Left cardiac atrium (tissue), 4 donors: ENCODE results near the gene ADRB2. TPM values are rescaled to one million over a fixed set of nuclear protein-coding genes. Genes with fewer than 3 reads are reported as not detected.

Experiments
- ATAC-seq, 2 donors: fragments of 200-7000 bp; cut with Tn5 transposase; one replicate each; pipeline ENCODE4 v1.9.1; 2020; ENCODE audit warnings: mild to moderate bottlenecking in 2 of 2, moderate library complexity in 2 of 2
- DNase-seq: peaks from one replicate; pipeline ENCODE4 v3.0.0-alpha.2; 2020
- intact Hi-C, 2 donors: fragments of 100-400 bp; cut with DNase I; formaldehyde crosslinking; loops; one replicate each; pipeline versions ENCODE4 v1.14.1 to v1.15.1; 2022 to 2023
- total RNA-seq, 2 donors: library from RNA; stranded (reverse); fragmentation: NEBNext Ultra II Directional; extraction: Animal tissue kit (Norgen Biotek cat#: 25700); gene quantifications; one replicate each; pipeline ENCODE4 v1.2.1, GENCODE V29; 2021
- donor health status: DM: no; HTN: yes; CAD: no.
- donor health status: DM: no; HTN: yes; CAD: no; lungs with severe emphysema.
- donor health status: DM: yes; HTN: yes; CAD: no.
- donor health status: Dilated cardiomyopathy.

The ADRB2 gene
- total RNA-seq, 2 donors from 2014 or later, result 3.3 to 5.8 TPM

GRCh38 chr5:148843510-148844318 is 17.3 kb downstream of the ADRB2 start:
- ATAC-seq, result peak; percentile 31 to 50
- intact Hi-C loops, result no loop called here

GRCh38 chr5:148844433-148845280 is 18.2 kb downstream of the ADRB2 start:
- ATAC-seq (no peak), DNase-seq (no peak)
- intact Hi-C loops, result no loop called here

More at GRCh38 chr5:148843510-148844318, 17.3 kb downstream of the ADRB2 start:
- DNase-seq, result no peak

- ATAC-seq (no peak), DNase-seq (no peak)
- intact Hi-C loops, result no loop called here
These were observed 20.5 kb downstream of the ADRB2 start for GRCh38 chr5:148846930-148847329.

GRCh38 chr5:148847456-148847855 is 21.0 kb downstream of the ADRB2 start:
- intact Hi-C loops, result no loop called here
- DNase-seq (no peak), ATAC-seq (no peak)

- ATAC-seq (peak; percentile 68), DNase-seq (no peak)
- intact Hi-C loops, result no loop called here
These were observed 22.1 kb downstream of the ADRB2 start for GRCh38 chr5:148848393-148849031.

DNA sequence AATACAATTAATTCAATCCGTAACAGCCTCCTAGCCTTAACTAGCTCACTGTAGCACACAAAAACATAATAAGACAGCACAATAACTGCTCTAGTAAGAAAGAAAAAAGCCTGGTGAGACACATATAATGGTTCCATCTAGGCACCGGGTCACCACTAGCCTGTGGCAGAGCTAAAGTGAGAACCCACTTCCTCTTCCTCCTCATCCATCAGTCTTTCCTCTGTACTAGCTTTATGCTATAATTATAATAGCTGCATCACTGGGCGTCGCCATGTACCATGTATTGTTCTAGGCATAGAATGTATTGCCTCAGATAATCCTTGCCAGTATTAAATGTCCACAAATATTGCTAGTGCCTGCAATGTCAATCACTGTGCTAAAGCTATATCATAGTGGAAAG is 23.1 kb downstream of the ADRB2 start:
- ATAC-seq, result peak; percentile 69 to 77
- intact Hi-C loops, result no loop called here

GRCh38 chr5:148850836-148851235 is 24.4 kb downstream of the ADRB2 start:
- intact Hi-C loops, result no loop called here
- no peak for DNase-seq
- ATAC-seq, result no peak

More for the DNA sequence above, 23.1 kb downstream of the ADRB2 start:
- no peak for DNase-seq

DNA sequence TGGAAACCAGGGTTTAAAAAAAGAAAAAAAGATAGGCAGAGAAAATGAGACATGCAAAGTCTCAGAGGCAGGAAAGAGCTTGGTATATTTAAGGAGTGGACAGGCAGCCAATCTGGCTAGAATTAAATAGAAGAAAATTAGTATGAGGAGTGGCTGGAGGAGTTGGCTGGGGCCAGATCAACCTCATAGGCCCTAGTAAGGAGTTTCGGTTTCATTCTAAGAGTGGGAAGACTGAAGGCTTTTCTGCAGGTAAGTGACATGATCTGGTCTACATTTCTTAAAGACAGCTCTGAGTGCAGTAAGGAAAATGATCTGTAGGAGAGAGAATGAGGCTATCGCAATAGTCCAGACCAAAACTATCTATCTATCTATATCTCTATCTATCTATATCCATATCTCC is 27.5 kb downstream of the ADRB2 start:
- DNase-seq, result no peak
- intact Hi-C loops, result no loop called here
- no peak for ATAC-seq

DNA sequence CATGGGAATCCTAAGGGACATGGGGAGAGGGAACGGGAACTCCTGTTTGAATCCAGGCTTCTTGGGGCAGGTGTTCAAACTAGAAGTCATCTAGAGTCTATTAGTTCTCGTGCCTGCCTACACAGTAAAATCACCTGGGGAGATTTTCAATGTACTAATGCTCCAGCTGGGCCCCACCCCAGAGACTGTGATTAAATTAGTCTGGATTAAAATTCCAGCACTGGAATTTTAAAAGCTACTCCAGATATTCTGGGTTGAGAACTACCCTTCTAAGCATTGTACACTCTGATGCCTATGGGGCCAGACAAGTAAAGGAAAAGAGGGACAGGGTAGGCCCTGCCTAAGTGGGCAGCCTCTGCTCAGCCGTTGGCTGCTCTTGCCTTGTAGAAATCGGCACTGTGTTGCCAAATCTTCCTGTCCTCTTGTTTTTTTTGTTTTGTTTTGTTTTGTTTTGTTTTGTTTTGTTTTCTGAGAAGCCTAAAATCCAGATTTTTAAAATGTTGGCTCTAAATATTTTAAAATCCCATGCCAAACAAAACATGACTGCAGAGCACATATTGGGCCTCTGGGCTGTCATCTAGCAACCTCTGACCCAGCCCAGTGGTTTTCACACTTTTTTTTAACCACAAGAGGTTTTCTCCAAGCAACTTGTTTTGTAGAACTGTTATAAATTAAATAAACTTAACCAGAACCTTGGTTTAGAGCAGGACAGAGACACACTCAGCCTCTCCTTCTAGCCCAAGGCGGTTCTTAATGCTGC is 29.0 kb downstream of the ADRB2 start:
- DNase-seq, result no peak
- intact Hi-C loops, result no loop called here
- peak; percentile 19 to 58 for ATAC-seq

GRCh38 chr5:148856009-148856367 is 29.6 kb downstream of the ADRB2 start:
- intact Hi-C loops, result no loop called here
- no peak for ATAC-seq
- no peak for DNase-seq

- peak in 1 of 2 donors; percentile 38 for ATAC-seq
- intact Hi-C loops, result no loop called here
These were observed 30.0 kb downstream of the ADRB2 start for GRCh38 chr5:148856424-148856823.

DNA sequence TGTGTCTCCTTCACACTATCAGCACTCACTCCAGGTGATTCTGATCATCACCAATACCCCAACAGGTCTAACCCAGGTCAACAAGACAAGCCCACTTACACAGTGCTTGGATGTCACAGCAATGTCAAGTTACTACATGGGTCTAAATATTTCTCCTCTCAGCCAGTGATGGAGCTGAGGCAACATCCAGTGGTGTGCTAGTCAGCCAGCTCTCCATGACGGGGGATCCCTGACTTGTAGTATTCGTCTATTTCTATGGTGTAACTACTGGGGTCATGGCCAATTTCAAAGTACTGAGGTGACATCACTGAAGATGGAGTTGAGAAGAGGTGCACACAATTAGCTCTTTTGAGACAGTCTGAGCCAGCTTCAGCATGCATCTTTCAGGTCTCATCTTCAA is 31.1 kb downstream of the ADRB2 start:
- intact Hi-C loops, result no loop called here
- DNase-seq (no peak), ATAC-seq (no peak)

More at GRCh38 chr5:148856424-148856823, 30.0 kb downstream of the ADRB2 start:
- DNase-seq, result no peak

DNA sequence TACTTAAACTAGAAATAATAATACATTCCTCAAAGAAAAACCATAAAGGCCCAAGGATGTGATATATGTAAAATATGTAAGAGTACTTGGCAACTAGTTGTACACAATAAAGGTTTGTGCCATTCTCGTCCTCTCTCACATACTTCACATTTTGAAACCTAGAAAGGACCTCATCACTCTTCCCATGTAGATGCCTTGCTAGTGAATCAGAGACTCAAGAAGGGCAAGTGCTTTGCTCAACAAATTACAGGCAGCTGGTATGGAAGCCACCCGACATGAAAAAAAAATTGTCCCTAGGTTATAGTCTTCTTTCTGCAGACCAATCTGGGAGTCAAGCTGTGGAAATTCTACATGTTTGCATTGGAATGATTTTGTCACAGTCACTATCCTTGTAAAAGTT is 31.7 kb downstream of the ADRB2 start:
- DNase-seq (no peak), ATAC-seq (no peak)
- intact Hi-C loops, result no loop called here

DNA sequence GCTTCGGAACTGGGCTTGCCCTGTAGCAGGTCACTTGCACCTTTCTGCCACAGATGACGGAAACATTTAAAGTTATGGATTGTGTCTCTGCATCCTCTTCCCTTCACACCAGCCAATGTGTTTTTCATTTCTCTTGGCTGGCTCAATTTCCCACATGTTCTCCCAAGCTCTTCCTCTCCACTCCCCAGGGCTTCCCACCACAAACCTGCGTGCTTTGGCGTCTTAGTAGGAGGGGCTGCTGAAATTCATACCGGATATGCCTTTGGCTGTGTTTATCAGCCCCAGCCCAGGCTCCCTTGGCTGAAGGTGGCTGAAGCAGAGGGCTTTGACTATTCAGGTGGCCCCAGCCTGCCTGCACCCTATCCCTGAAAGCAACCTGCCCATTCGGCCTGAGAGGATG is 32.1 kb downstream of the ADRB2 start:
- intact Hi-C loops, result no loop called here
- ATAC-seq (peak in 1 of 2 donors; percentile 23), DNase-seq (no peak)

- intact Hi-C loops, result no loop called here
- DNase-seq (no peak), ATAC-seq (no peak)
These were observed 33.3 kb downstream of the ADRB2 start for GRCh38 chr5:148859703-148860102.

- intact Hi-C loops, result no loop called here
- ATAC-seq (no peak), DNase-seq (no peak)
These were observed 34.2 kb downstream of the ADRB2 start for GRCh38 chr5:148860599-148860998.

DNA sequence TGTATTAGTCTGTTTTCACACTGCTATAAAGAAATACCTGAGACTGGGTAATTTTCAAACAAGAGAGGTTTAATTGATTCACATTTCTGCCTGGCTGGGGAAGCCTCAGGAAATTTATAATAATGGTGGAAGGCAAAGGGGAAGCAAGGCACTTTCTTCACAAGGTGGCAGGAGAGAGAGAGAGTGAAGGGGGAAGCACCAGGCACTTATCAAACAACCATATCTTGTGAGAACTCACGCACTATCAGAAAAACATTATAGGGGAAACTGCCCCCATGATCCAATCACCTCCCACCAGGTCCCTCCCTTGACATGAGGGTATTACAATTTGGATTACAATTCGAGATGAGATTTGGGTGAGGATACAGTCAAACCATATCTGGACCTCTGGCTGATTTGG is 34.7 kb downstream of the ADRB2 start:
- no peak for DNase-seq
- no peak for ATAC-seq
- intact Hi-C loops, result no loop called here

DNA sequence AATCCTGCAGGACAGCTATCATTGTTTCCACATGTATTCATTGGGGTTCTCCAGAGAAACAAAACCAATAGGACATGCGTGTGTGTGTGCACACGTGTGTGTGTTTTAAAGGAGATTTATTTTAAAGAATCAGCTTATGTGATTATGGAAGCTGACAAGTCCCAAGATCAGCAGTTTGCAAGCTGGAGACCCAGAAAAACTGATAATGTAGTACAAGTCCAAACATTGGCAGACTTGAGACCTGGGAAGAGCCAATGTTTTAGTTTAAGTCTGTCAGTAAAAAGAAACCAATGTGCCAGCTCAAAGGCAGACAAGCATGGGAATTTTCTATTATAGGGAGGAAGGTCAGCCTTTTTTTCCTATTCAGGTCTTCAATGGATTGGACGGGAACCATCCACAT is 35.3 kb downstream of the ADRB2 start:
- ATAC-seq, result no peak
- DNase-seq, result no peak
- intact Hi-C loops, result no loop called here

GRCh38 chr5:148864113-148864841 is 37.9 kb downstream of the ADRB2 start:
- intact Hi-C loops, result no loop called here
- ATAC-seq (peak; percentile 49 to 59), DNase-seq (no peak)
